HepG2 (cell line): ENCODE data around the gene SMIM13. TPM values are rescaled to one million over a fixed set of nuclear protein-coding genes. Genes with fewer than 3 reads are reported as not detected.

Source experiments
- ATAC-seq: fragments of 200-7000 bp; cut with Tn5 transposase; 3 replicates; pipeline ENCODE4 v1.9.1; 2020; ENCODE audit warnings: mild to moderate bottlenecking, moderate library complexity
- BruUV-seq: library from RNA; stranded (reverse); fragments of 400-500 nt; replicated peaks from 2 replicates; lab custom pipeline; 2021; lab: Mats Ljungman, UMichigan
- CTCF ChIA-PET: fragments of 300-600 bp; formaldehyde crosslinking; extraction: SDS; loops from one replicate; lab custom pipeline; 2021; ENCODE audit warnings: low total read pairs, inconsistent platforms, low intra/inter-chr PET ratio; lab: Yijun Ruan, JAX
- POLR2A ChIA-PET: fragments of 350-600 bp; sonication (Branson Sonifier 250); formaldehyde crosslinking; loops from one replicate; lab custom pipeline; 2020; ENCODE audit warnings: antibody characterized with exemption, inconsistent platforms; lab: Yijun Ruan, JAX
- DNase-seq: peaks from one replicate; pipeline ENCODE4 v3.0.0-alpha.2; 2015; ENCODE audit warnings: low spot score
- FAIRE-seq: peaks from 3 replicates; lab custom pipeline; 2011; peaks lifted over from hg19 to GRCh38; lab: Jason Lieb, UNC
- H2AFZ ChIP-seq: one replicate; pipeline ENCODE4 v1.6.1; 2011; ENCODE audit warnings: low read length, inconsistent platforms
- H3K27ac ChIP-seq: fragments of 300-600 bp; 3 replicates; pipeline ENCODE4 v1.8.0; 2011; ENCODE audit warnings: mixed run types, mild to moderate bottlenecking, mixed read lengths, low read length, inconsistent platforms; ENCODE audit not compliant: insufficient read depth; ENCODE audit errors: extremely low read length
- H3K27me3 ChIP-seq, 2 experiments: fragments of 200-600 bp in 1 of 2; 2 replicates in 1 of 2; 3 replicates in 1 of 2; pipeline versions ENCODE4 v1.6.0 to v1.8.0; 2011; ENCODE audit warnings: low read length in 2 of 2, mild to moderate bottlenecking in 2 of 2, moderate library complexity in 2 of 2, inconsistent platforms in 1 of 2; ENCODE audit not compliant: insufficient read depth in 2 of 2, control insufficient read depth in 1 of 2
- H3K36me3 ChIP-seq, 2 experiments: fragments of 200-600 bp in 1 of 2; replicated peaks in 1 of 2; 2 replicates in 1 of 2; 3 replicates in 1 of 2; pipeline versions ENCODE4 v1.5.1 to v1.8.0; 2011; ENCODE audit warnings: low read length in 2 of 2, inconsistent platforms in 1 of 2; ENCODE audit not compliant: insufficient read depth in 2 of 2, control insufficient read depth in 1 of 2
- H3K4me1 ChIP-seq: 2 replicates; pipeline ENCODE4 v1.5.1; 2012; ENCODE audit warnings: low read length, inconsistent platforms; ENCODE audit not compliant: insufficient read depth
- H3K4me2 ChIP-seq: 2 replicates; pipeline ENCODE4 v1.6.0; 2011; ENCODE audit warnings: low read depth, low read length, inconsistent platforms
- H3K4me3 ChIP-seq, 3 experiments: fragments of 200-600 bp in 1 of 3; sonication (generic), shearing (Covaris generic) in 1 of 3; replicated peaks in 1 of 3; 2 replicates each; pipeline ENCODE4 v1.5.1; 2011 to 2016; ENCODE audit warnings: low read length in 3 of 3, inconsistent platforms in 2 of 3, low read depth in 2 of 3, mild to moderate bottlenecking in 2 of 3, control low read depth in 1 of 3, mixed read lengths in 1 of 3; ENCODE audit not compliant: insufficient read depth in 1 of 3
- H3K79me2 ChIP-seq: one replicate; pipeline ENCODE4 v1.6.1; 2011; ENCODE audit warnings: low read length, inconsistent platforms; ENCODE audit not compliant: insufficient read depth
- H3K9ac ChIP-seq: 2 replicates; pipeline ENCODE4 v1.6.0; 2011; ENCODE audit warnings: mild to moderate bottlenecking, low read depth, low read length, inconsistent platforms; ENCODE audit not compliant: insufficient read depth
- H3K9me3 ChIP-seq: 2 replicates; pipeline ENCODE4 v1.5.1; 2012; ENCODE audit warnings: mild to moderate bottlenecking, low read length
- H4K20me1 ChIP-seq: 2 replicates; pipeline ENCODE4 v1.6.0; 2011; ENCODE audit warnings: inconsistent platforms, mild to moderate bottlenecking, low read length, moderate library complexity; ENCODE audit not compliant: insufficient read depth
- ADNP ChIP-seq: sonication (generic); formaldehyde crosslinking; IDR thresholded peaks from 2 replicates; pipeline ENCODE4 v1.4.0; 2020; ENCODE audit warnings: missing genetic modification reagents
- MEIS2 ChIP-seq: sonication (generic); formaldehyde crosslinking; IDR thresholded peaks from 2 replicates; pipeline ENCODE4 v1.9.0; 2021; ENCODE audit warnings: mild to moderate bottlenecking, missing genetic modification reagents
- POLR2AphosphoS5 ChIP-seq: IDR thresholded peaks from 2 replicates; pipeline ENCODE4 v1.6.1; 2012; ENCODE audit warnings: low read depth, low read length
- RBM22 ChIP-seq: fragments of 200-400 bp; formaldehyde crosslinking; optimal IDR thresholded peaks from 2 replicates; pipeline ENCODE3; 2017; ENCODE audit warnings: mild to moderate bottlenecking, low read length, moderate library complexity
- TAF1 ChIP-seq: sonication (generic); formaldehyde crosslinking; IDR thresholded peaks from 2 replicates; pipeline ENCODE4 v1.4.0; 2020; ENCODE audit warnings: missing genetic modification reagents
- THYN1 ChIP-seq: sonication (generic); formaldehyde crosslinking; IDR thresholded peaks from 2 replicates; pipeline ENCODE4 v1.8.1; 2023; ENCODE audit warnings: low read depth, mild to moderate bottlenecking, moderate library complexity, missing genetic modification reagents, borderline replicate concordance
- ZNF772 ChIP-seq: sonication (generic); formaldehyde crosslinking; IDR thresholded peaks from 2 replicates; pipeline ENCODE4 v1.5.0; 2020; ENCODE audit warnings: mild to moderate bottlenecking, missing genetic modification reagents
- WGBS: methylation state at CpG from one replicate; pipeline ENCODE4 v1.1.6; 2017; ENCODE audit warnings: low lambda C conversion rate; 5-methylcytosine and 5-hydroxymethylcytosine counted together
- in situ Hi-C: cut with HindIII; loops from 2 replicates; pipeline ENCODE4 v1.10.0; 2017; ENCODE audit warnings: low pct_unique_long_range_greater_than_20kb; ENCODE audit not compliant: extremely low pct_ligation_motif_present
- intact Hi-C: fragments of 100-400 bp; cut with micrococcal nuclease; formaldehyde crosslinking; loops from one replicate; pipeline ENCODE4 v1.10.0; 2022; ENCODE audit not compliant: unreplicated experiment
- polyA plus RNA-seq, 8 experiments: library from polyadenylated mRNA; depleted of rRNA in 3 of 8; stranded (reverse) in 7 of 8; unstranded in 1 of 8; fragments of >200 nt; fragmentation: Illumina TruSeq in 4 of 8; extraction: Trizol in 4 of 8; gene quantifications; 2 replicates each; pipeline versions ENCODE4 v1.2.1 to v1.2.3, GENCODE V29; 2011 to 2016; ENCODE audit warnings: low read depth in 4 of 8, missing spikeins in 1 of 8, mixed read lengths in 1 of 8; ENCODE audit not compliant: insufficient read depth in 1 of 8
- small RNA-seq, 3 experiments: library from RNA; depleted of rRNA; stranded (forward); fragments of <200 nt; gene quantifications; one replicate each; pipeline ENCODE3, GENCODE V24; 2012; ENCODE audit warnings: low read depth in 2 of 3, low replicate concordance in 1 of 3; ENCODE audit not compliant: insufficient read length in 3 of 3, insufficient read depth in 2 of 3
- total RNA-seq, 5 experiments: library from RNA; depleted of rRNA; stranded (reverse); fragments of >200 nt; fragmentation: Illumina TruSeq; extraction: Trizol; gene quantifications; 2 replicates each; pipeline ENCODE4 v1.2.3, GENCODE V29; 2016; ENCODE audit warnings: low read depth in 1 of 5
- TF ChIP-seq, protein P1 (sequence below): sonication (generic); formaldehyde crosslinking; IDR thresholded peaks from 2 replicates; pipeline ENCODE4 v1.4.0; 2020; ENCODE audit warnings: mild to moderate bottlenecking, missing genetic modification reagents, borderline replicate concordance
- TF ChIP-seq, protein P2 (sequence below): IDR thresholded peaks from 2 replicates; pipeline ENCODE4 v1.6.1; 2016; ENCODE audit warnings: low read depth, control low read depth
- TF ChIP-seq, protein P3 (sequence below): sonication (generic); formaldehyde crosslinking; IDR thresholded peaks from 2 replicates; pipeline ENCODE4 v1.5.0; 2020; ENCODE audit warnings: missing genetic modification reagents

Gene SMIM13
- total and polyA plus RNA-seq, 2 of the 13 experiments (the other 11 are each of a cell fraction or from before 2014, with no cell fraction given), result 2.7 to 10.2 TPM

DNA sequence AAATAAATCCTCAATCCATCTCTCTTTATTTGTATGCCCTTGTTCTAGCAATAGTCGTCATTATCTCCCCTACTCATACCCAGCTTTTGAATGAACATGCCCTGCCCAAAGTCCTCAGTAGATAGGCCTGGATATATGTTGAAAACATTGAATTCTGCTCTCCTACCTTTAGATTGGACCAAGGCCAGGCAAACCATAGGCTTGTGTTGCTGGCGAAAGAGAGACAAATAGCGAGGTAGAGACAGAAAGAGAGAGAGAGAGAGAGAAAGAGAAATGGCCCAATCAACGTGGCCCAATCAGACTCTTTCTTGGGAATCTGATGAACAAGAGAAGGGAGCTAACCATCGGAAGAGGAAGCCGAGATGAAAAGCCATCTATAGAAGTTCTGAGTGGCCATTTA is 93.7 kb downstream of the SMIM13 start:
- BruUV-seq, result no TSS peak
- no peak for TF ChIP-seq TAF1
- no peak for TF ChIP-seq THYN1
- TF ChIP-seq, protein P1, sequence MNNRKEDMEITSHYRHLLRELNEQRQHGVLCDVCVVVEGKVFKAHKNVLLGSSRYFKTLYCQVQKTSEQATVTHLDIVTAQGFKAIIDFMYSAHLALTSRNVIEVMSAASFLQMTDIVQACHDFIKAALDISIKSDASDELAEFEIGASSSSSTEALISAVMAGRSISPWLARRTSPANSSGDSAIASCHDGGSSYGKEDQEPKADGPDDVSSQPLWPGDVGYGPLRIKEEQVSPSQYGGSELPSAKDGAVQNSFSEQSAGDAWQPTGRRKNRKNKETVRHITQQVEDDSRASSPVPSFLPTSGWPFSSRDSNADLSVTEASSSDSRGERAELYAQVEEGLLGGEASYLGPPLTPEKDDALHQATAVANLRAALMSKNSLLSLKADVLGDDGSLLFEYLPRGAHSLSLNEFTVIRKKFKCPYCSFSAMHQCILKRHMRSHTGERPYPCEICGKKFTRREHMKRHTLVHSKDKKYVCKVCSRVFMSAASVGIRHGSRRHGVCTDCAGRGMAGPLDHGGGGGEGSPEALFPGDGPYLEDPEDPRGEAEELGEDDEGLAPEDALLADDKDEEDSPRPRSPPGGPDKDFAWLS (CRISPR knock-in tag), result no peak
- no peak for TF ChIP-seq MEIS2 (CRISPR knock-in tag)
- TF ChIP-seq ZNF772, result no peak
- no peak for TF ChIP-seq ADNP (CRISPR knock-in tag)
- TF ChIP-seq RBM22, result peak; percentile 92
- TF ChIP-seq, protein P2, sequence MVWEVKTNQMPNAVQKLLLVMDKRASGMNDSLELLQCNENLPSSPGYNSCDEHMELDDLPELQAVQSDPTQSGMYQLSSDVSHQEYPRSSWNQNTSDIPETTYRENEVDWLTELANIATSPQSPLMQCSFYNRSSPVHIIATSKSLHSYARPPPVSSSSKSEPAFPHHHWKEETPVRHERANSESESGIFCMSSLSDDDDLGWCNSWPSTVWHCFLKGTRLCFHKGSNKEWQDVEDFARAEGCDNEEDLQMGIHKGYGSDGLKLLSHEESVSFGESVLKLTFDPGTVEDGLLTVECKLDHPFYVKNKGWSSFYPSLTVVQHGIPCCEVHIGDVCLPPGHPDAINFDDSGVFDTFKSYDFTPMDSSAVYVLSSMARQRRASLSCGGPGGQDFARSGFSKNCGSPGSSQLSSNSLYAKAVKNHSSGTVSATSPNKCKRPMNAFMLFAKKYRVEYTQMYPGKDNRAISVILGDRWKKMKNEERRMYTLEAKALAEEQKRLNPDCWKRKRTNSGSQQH (CRISPR knock-in tag), result no peak
- TF ChIP-seq POLR2AphosphoS5, result peak; percentile 37
- TF ChIP-seq, protein P3, sequence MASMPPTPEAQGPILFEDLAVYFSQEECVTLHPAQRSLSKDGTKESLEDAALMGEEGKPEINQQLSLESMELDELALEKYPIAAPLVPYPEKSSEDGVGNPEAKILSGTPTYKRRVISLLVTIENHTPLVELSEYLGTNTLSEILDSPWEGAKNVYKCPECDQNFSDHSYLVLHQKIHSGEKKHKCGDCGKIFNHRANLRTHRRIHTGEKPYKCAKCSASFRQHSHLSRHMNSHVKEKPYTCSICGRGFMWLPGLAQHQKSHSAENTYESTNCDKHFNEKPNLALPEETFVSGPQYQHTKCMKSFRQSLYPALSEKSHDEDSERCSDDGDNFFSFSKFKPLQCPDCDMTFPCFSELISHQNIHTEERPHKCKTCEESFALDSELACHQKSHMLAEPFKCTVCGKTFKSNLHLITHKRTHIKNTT (CRISPR knock-in tag), result no peak
- H3K79me2 ChIP-seq, result peaks cover 9% of the 10 kb centered on the region
- no peak for FAIRE-seq
- peak overlapping the region; percentile 49 for H3K27ac ChIP-seq
- H3K9ac ChIP-seq, result no peak overlapping the region
- H4K20me1 ChIP-seq, result peaks cover 83% of the 10 kb centered on the region
- WGBS, result 96% methylated on average over 6 of the region's 6 CpGs
- no peaks in the 10 kb centered on the region for H3K27me3 ChIP-seq
- H3K36me3 ChIP-seq, result peaks cover 52 to 82% of the 10 kb centered on the region in 2 experiments
- in situ Hi-C loops, result no loop called here
- H2AFZ ChIP-seq, result no peak overlapping the region
- H3K4me3 ChIP-seq, result no peak overlapping the region
- peaks cover 35% of the 10 kb centered on the region for H3K4me1 ChIP-seq
- no peak overlapping the region for H3K4me2 ChIP-seq
- no peak for DNase-seq
- ChIA-PET CTCF (no interaction called here), POLR2A (interaction anchor here (1.0 to 5.3 kb wide), 3 partner anchors 15 to 35 kb away, joined by 3 to 41 read pairs (median 4); no protein-coding TSS in a partner anchor)
- ATAC-seq, result no peak
- intact Hi-C loops, result no loop called here
- no peaks in the 10 kb centered on the region for H3K9me3 ChIP-seq

Small RNA genes lying within 50 kb of the gene (small RNA-seq; reads per million reads assigned to genes)
- gene AL136139.1, result 0 reads per million in 3 experiments

Other genes with a start within 250 kb of the SMIM13 start
- not detected in 2 replicates for gene GCM2, start 211.8 kb upstream of the SMIM13 start, total RNA-seq (2016; rRNA removed; fragmentation: Illumina TruSeq; extraction: Trizol)
- not detected in 2 replicates for gene GCM2, start 211.8 kb upstream of the SMIM13 start, polyA plus RNA-seq (2011; rRNA removed)
- 0.22 TPM in 1 of 2 replicates, not detected in the other for gene SYCP2L, start 206.8 kb upstream of the SMIM13 start, total RNA-seq (2016; rRNA removed; fragmentation: Illumina TruSeq; extraction: Trizol)
- 0.37 and 0.54 TPM in 2 replicates for gene SYCP2L, start 206.8 kb upstream of the SMIM13 start, polyA plus RNA-seq (2011; rRNA removed)
- gene ELOVL2, start 49.5 kb upstream of the SMIM13 start, total RNA-seq (2016; rRNA removed; fragmentation: Illumina TruSeq; extraction: Trizol), result 60.1 and 65.4 TPM in 2 replicates
- 32.1 and 43.6 TPM in 2 replicates for gene ELOVL2, start 49.5 kb upstream of the SMIM13 start, polyA plus RNA-seq (2011; rRNA removed)
- not detected in 2 replicates for gene ERVFRD-1, start 17.9 kb downstream of the SMIM13 start, total RNA-seq (2016; rRNA removed; fragmentation: Illumina TruSeq; extraction: Trizol)
- gene ERVFRD-1, start 17.9 kb downstream of the SMIM13 start, polyA plus RNA-seq (2011; rRNA removed), result not detected in 2 replicates
- 27.1 and 31.4 TPM in 2 replicates for gene NEDD9, start 138.8 kb downstream of the SMIM13 start, total RNA-seq (2016; rRNA removed; fragmentation: Illumina TruSeq; extraction: Trizol)
- 363 and 389 TPM in 2 replicates for gene NEDD9, start 138.8 kb downstream of the SMIM13 start, polyA plus RNA-seq (2011; rRNA removed)